GM12801 (cell line): Measurements from ENCODE around the gene DDX28.

Experiments
- TF ChIP-seq, protein P1 (sequence below): IDR thresholded peaks from one replicate; pipeline ENCODE4 v1.5.1; 2011; ENCODE audit warnings: control low read depth; ENCODE audit not compliant: insufficient read length; ENCODE audit errors: extremely low read depth

Gene DDX28

GRCh38 chr16:67977005-67977404, 46.0 kb downstream of the DDX28 start:
- TF ChIP-seq, protein P1, sequence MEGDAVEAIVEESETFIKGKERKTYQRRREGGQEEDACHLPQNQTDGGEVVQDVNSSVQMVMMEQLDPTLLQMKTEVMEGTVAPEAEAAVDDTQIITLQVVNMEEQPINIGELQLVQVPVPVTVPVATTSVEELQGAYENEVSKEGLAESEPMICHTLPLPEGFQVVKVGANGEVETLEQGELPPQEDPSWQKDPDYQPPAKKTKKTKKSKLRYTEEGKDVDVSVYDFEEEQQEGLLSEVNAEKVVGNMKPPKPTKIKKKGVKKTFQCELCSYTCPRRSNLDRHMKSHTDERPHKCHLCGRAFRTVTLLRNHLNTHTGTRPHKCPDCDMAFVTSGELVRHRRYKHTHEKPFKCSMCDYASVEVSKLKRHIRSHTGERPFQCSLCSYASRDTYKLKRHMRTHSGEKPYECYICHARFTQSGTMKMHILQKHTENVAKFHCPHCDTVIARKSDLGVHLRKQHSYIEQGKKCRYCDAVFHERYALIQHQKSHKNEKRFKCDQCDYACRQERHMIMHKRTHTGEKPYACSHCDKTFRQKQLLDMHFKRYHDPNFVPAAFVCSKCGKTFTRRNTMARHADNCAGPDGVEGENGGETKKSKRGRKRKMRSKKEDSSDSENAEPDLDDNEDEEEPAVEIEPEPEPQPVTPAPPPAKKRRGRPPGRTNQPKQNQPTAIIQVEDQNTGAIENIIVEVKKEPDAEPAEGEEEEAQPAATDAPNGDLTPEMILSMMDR = no peak

DNA sequence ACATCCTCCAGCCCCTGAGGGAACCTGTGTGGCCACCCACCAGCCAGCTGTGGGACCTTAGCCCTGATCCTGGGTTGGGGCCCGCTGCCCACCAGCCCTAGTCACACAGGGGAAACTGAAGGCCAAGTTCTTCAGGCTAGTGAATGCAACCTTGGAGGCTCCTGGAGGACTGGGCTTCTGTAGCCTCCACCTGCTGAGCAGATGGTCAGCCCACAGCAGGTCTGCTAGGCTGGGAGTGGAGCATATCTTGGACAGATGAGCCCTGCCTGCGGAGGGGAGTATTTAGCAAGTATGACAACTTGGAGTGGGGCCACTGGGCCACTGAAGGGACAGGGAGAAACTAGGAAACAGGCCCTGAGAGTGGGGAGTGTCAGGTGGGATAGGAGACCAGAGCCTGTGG, 46.8 kb downstream of the DDX28 start:
- TF ChIP-seq, protein P1 = no peak

GRCh38 chr16:67975321-67976105, 47.5 kb downstream of the DDX28 start:
- TF ChIP-seq, protein P1 = no peak

GRCh38 chr16:67971111-67971510, 51.9 kb downstream of the DDX28 start:
- TF ChIP-seq, protein P1 = no peak
